RWPE2 (cell line): ENCODE measurements around the gene NCAPH2.

Source experiments
- ATAC-seq: fragments of 200-7000 bp; cut with Tn5 transposase; 3 replicates; pipeline ENCODE4 v1.9.1; 2021; ENCODE audit warnings: low read depth
- DNase-seq: peaks from one replicate; pipeline ENCODE4 v3.0.0-alpha.2; 2020; ENCODE audit warnings: low spot score
- H3K27ac ChIP-seq: fragments of 450-650 bp; 2 replicates; pipeline ENCODE4 v1.5.1; 2017; ENCODE audit warnings: mild to moderate bottlenecking; ENCODE audit not compliant: poor library complexity, severe bottlenecking
- H3K27me3 ChIP-seq: fragments of 250-450 bp; sonication (Bioruptor Pico); 2 replicates; pipeline ENCODE4 v1.5.1; 2021; ENCODE audit warnings: mild to moderate bottlenecking, moderate library complexity; ENCODE audit not compliant: insufficient read depth, poor library complexity, severe bottlenecking
- H3K36me3 ChIP-seq: fragments of 250-450 bp; sonication (Bioruptor Pico); 2 replicates; pipeline ENCODE4 v1.5.1; 2020; ENCODE audit warnings: low read depth, mild to moderate bottlenecking, moderate library complexity
- H3K4me1 ChIP-seq: fragments of 250-450 bp; sonication (Bioruptor Pico); 2 replicates; pipeline ENCODE4 v1.5.1; 2021; ENCODE audit warnings: mild to moderate bottlenecking, moderate library complexity; ENCODE audit not compliant: insufficient read depth, poor library complexity, severe bottlenecking
- H3K4me3 ChIP-seq: fragments of 250-450 bp; sonication (Bioruptor Pico); 2 replicates; pipeline ENCODE4 v1.5.1; 2021; ENCODE audit warnings: mild to moderate bottlenecking, moderate library complexity; ENCODE audit not compliant: severe bottlenecking
- H3K9me3 ChIP-seq: fragments of 250-450 bp; sonication (Bioruptor Pico); 2 replicates; pipeline ENCODE4 v1.5.1; 2021; ENCODE audit warnings: mild to moderate bottlenecking, moderate library complexity; ENCODE audit not compliant: severe bottlenecking
- CTCF ChIP-seq: fragments of 450-650 bp; IDR thresholded peaks from one replicate; pipeline ENCODE4 v1.5.1; 2017; ENCODE audit warnings: mild to moderate bottlenecking, moderate library complexity; ENCODE audit not compliant: poor library complexity, severe bottlenecking

Gene NCAPH2

GRCh38 chr22:50506611-50507420 lies 1.2 kb upstream of the NCAPH2 start:
- Histone ChIP-seq H3K27ac (peak overlapping the region; percentile 57), H3K9me3 (no peaks in the 10 kb centered on the region), H3K36me3 (peaks cover 30% of the 10 kb centered on the region), H3K4me1 (peaks cover 7% of the 10 kb centered on the region), H3K4me3 (peak overlapping the region; percentile 67), H3K27me3 (no peaks in the 10 kb centered on the region)
- ATAC-seq (peak; percentile 51), DNase-seq (no peak)
- TF ChIP-seq CTCF, result no peak

GRCh38 chr22:50507421-50507990 lies 518 bp upstream of the NCAPH2 start, which contains the start of gene LMF2:
LMF2 (minus strand) TSS chr22:50507702; CDS start chr22:50507675, 27 bp downstream.
- H3K27ac ChIP-seq, result peak within 1 kb of the TSS; percentile 68
- peaks cover 7% of the 10 kb centered on the region for H3K4me1 ChIP-seq
- peak within 1 kb of the TSS; percentile 86 for H3K4me3 ChIP-seq
- ATAC-seq, result peak; percentile 70
- H3K27me3 ChIP-seq, result no peaks in the 10 kb centered on the region
- DNase-seq, result no peak
- H3K36me3 ChIP-seq, result peaks cover 35% of the 10 kb centered on the region
- TF ChIP-seq CTCF, result no peak
- no peaks in the 10 kb centered on the region for H3K9me3 ChIP-seq

- no peak for TF ChIP-seq CTCF
- Histone ChIP-seq H3K27me3 (no peaks in the 10 kb centered on the region), H3K36me3 (peaks cover 36% of the 10 kb centered on the region), H3K4me3 (peak overlapping the region; percentile 86), H3K9me3 (no peaks in the 10 kb centered on the region), H3K27ac (peak overlapping the region; percentile 68), H3K4me1 (peaks cover 7% of the 10 kb centered on the region)
- DNase-seq (no peak), ATAC-seq (no peak)
These were observed 873 bp downstream of the NCAPH2 start for GRCh38 chr22:50508897-50509296.

- no peak for TF ChIP-seq CTCF
- no peak overlapping the region for H3K27ac ChIP-seq
- no peak overlapping the region for H3K4me3 ChIP-seq
- no peaks in the 10 kb centered on the region for H3K27me3 ChIP-seq
- no peaks in the 10 kb centered on the region for H3K9me3 ChIP-seq
- no peak for DNase-seq
- peaks cover 41% of the 10 kb centered on the region for H3K36me3 ChIP-seq
- peaks cover 7% of the 10 kb centered on the region for H3K4me1 ChIP-seq
- ATAC-seq, result no peak
These were observed 5.2 kb downstream of the NCAPH2 start for GRCh38 chr22:50513175-50513574.

GRCh38 chr22:50516068-50516467 lies 8.0 kb downstream of the NCAPH2 start:
- Histone ChIP-seq H3K9me3 (no peaks in the 10 kb centered on the region), H3K27me3 (no peaks in the 10 kb centered on the region), H3K4me3 (no peak overlapping the region), H3K27ac (no peak overlapping the region), H3K36me3 (peaks cover 43% of the 10 kb centered on the region), H3K4me1 (no peaks in the 10 kb centered on the region)
- DNase-seq, result no peak
- no peak for ATAC-seq
- no peak for TF ChIP-seq CTCF
